VCaP (cell line): ENCODE results near the gene KRT82.

Source experiments
- H3K27ac ChIP-seq: fragments of 450-650 bp; 2 replicates; pipeline ENCODE4 v1.5.1; 2017
- TF ChIP-seq, protein P1 (sequence below): fragments of 450-650 bp; conservative IDR thresholded peaks from 2 replicates; pipeline ENCODE4 v1.5.1; 2017; ENCODE audit warnings: mild to moderate bottlenecking, moderate library complexity

Gene KRT82

DNA sequence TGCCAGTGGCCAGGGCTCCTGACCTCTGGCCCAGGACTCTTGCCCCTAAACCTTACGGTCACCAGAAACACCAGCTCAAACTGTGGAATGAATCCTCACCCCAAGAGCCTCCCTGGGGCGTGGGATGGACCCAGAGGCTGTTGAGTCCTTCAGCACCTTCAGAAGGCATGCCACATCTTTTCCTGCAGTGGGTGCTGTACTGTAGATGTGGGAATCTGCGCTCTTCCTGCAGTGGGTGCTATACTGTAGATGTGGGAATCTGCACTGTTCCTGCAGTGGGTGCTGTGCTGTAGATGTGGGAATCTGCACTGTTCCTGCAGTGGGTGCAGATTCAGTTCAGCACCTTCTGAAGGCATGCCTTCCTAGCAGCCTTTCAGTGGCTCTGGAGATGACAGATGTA is 1.2 kb downstream of the KRT82 start:
- H3K27ac ChIP-seq, result no peak overlapping the region
- TF ChIP-seq, protein P1, sequence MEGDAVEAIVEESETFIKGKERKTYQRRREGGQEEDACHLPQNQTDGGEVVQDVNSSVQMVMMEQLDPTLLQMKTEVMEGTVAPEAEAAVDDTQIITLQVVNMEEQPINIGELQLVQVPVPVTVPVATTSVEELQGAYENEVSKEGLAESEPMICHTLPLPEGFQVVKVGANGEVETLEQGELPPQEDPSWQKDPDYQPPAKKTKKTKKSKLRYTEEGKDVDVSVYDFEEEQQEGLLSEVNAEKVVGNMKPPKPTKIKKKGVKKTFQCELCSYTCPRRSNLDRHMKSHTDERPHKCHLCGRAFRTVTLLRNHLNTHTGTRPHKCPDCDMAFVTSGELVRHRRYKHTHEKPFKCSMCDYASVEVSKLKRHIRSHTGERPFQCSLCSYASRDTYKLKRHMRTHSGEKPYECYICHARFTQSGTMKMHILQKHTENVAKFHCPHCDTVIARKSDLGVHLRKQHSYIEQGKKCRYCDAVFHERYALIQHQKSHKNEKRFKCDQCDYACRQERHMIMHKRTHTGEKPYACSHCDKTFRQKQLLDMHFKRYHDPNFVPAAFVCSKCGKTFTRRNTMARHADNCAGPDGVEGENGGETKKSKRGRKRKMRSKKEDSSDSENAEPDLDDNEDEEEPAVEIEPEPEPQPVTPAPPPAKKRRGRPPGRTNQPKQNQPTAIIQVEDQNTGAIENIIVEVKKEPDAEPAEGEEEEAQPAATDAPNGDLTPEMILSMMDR, result no peak

DNA sequence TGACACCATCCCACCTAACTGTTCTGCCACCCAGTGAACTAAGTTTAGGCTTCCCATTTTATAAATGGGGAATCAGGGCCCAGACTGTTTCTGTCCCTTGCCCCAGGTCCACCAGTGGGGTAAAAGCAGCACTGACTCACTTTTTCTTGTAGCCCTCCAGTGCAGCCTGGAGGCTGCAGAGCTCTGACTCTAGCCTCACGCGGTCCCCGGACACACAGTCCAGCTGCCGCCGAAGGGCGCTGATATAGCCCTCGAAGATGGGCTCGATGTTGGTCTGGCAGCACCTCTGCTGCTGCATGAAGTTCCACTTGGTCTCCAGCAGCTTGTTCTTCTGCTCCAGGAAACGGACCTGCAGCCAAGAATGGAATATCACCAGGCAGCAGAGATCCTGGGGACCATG is 2.6 kb downstream of the KRT82 start:
- H3K27ac ChIP-seq, result no peak overlapping the region
- TF ChIP-seq, protein P1, result no peak

DNA sequence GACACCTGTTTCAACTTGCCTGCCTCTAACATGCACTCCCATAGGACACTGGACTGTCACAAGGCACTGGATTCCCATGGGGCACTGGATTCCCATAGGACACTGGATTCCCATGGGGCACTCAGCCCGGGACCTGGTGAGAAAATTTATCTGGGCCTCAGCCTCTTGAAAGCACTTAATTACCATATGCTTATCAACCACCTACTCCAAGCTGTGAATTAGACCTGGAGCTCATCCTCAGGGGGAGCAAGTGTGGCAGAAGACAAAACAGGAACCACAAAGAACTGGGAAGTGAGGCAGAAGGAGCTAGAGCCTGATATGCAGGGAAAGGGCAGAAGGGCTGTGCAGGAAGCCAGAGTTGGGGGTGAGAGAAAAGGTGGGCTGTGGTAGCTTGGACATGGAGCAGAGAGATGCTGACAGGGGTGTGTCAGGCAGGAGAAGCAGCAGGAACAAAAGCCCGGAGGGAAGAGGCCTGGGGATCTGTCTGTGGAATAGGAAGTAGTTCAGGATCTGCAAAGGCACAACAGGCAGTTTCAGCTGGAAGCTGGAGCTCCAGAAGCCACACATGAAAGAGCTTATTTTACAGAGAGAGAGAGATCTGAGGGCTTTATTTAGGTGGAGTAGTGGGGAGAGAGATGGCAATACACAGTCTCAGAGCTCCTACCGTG is 3.1 kb downstream of the KRT82 start:
- TF ChIP-seq, protein P1, result no peak

DNA sequence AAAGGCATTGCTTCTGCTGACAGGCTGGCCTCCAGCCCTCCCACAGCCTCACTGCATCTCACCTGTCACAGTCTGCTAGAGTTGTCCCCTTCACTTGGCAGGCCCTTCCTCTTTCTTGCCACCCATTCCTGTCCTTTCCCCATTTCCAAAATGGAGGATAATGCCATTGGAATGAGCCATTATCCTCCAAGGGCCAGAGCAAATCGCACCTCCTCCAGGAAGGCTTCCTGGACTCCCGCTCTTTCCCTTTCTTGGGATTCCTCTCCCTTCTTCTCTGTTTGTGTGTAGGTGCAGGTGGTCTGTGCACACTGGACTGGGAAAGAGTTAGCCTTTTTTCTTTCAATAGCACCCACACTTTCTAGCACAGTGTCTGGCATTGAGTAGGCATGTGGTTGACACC is 3.8 kb downstream of the KRT82 start:
- no peak overlapping the region for H3K27ac ChIP-seq
- TF ChIP-seq, protein P1, result no peak

More for the DNA sequence above, 3.1 kb downstream of the KRT82 start:
- H3K27ac ChIP-seq, result no peak overlapping the region

DNA sequence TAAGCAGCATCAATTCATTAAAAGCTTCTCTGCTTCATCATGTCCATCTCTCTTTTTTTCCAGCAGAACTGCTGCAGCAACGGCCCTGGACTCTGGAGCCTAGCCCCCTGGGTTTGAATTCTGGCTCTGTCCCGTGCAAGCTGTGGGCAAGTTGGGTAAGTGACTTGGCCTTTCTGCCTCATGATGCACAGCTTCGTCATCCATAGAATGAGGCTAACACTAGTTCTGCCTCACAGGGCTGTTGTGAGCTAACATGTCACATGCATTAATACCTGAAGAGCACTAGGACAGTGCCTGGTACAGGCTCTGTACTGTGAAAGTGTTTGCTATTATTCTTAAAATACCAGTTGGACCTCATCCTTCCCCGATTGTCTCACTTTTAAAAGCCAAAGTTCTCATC is 4.2 kb downstream of the KRT82 start:
- H3K27ac ChIP-seq, result no peak overlapping the region
- TF ChIP-seq, protein P1, result no peak

DNA sequence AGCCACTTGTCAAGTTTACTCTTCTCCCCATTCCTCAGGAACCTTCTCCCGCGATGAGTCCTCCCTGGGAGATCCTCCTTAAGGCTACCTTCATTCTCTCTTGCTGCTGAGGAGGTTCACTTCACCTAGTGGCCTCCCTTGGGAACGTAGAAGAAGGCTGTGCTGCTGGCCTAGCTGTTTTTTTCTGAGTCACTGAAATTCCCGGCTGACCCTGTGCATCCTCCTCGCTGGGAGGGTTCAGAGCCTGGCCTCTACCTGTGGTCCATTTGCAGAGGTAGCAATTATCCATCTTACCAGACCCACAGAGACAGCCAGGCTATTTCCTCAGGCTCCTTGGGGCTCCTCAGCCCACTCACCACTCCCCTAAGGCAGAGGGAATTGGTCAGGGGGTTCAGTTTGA is 4.6 kb downstream of the KRT82 start:
- TF ChIP-seq, protein P1, result no peak
- H3K27ac ChIP-seq, result no peak overlapping the region

DNA sequence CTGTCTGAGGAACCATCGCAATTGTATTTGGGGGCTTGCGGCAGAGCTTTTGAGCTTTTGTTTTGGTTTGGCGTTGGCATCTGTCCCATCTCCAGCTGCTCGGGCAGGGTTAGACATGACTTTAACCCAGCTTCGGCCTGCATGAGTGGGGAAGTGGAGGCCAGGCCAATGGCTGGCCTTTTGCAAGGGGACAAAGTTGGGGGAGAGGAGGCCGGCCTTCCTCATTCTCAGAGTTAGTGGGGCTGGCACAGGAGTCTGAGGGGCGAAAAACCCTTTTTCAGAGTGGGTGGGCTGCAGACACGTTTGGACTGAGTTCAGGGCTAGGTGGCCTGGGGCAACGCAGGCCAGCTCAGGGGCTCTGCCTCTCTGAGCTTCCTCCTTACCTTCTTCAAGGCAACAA is 5.2 kb downstream of the KRT82 start:
- no peak overlapping the region for H3K27ac ChIP-seq
- TF ChIP-seq, protein P1, result no peak
